Spleen (tissue), 11 donors: Measurements from ENCODE around the gene GNRH2. TPM values are rescaled to one million over a fixed set of nuclear protein-coding genes. Genes with fewer than 3 reads are reported as not detected.

Experiments used
- DNase-seq: peaks from one replicate; pipeline ENCODE4 v3.0.0-alpha.2; 2020
- H3K27ac ChIP-seq, 8 donors: fragments of 200-600 bp; sonication (generic) in 7 of 8; 1 replicate in 4 of 8; 2 replicates in 4 of 8; pipeline versions ENCODE4 v1.5.0 to v1.8.0; 2016 to 2021; ENCODE audit warnings: inconsistent platforms in 4 of 8, mild to moderate bottlenecking in 4 of 8, moderate library complexity in 1 of 8
- H3K27me3 ChIP-seq, 7 donors: fragments of 200-600 bp; sonication (generic) in 6 of 7; replicated peaks in 1 of 7; 1 replicate in 4 of 7; 2 replicates in 3 of 7; pipeline versions ENCODE4 v1.5.0 to v1.8.0; 2016 to 2021; ENCODE audit warnings: inconsistent platforms in 3 of 7, mild to moderate bottlenecking in 1 of 7
- H3K36me3 ChIP-seq, 6 donors: fragments of 200-600 bp; sonication (generic) in 5 of 6; 1 replicate in 4 of 6; 2 replicates in 2 of 6; pipeline versions ENCODE4 v1.5.0 to v1.8.0; 2016 to 2021; ENCODE audit warnings: inconsistent platforms in 2 of 6
- H3K4me1 ChIP-seq, 6 donors: fragments of 200-600 bp; sonication (generic) in 5 of 6; 1 replicate in 3 of 6; 2 replicates in 3 of 6; pipeline versions ENCODE4 v1.5.0 to v1.8.0; 2016 to 2021; ENCODE audit warnings: inconsistent platforms in 3 of 6
- H3K4me3 ChIP-seq, 8 donors: fragments of 200-600 bp; sonication (generic) in 7 of 8; 1 replicate in 4 of 8; 2 replicates in 4 of 8; pipeline versions ENCODE4 v1.5.0 to v1.8.0; 2016 to 2021; ENCODE audit warnings: inconsistent platforms in 4 of 8, mild to moderate bottlenecking in 4 of 8, moderate library complexity in 2 of 8
- H3K9me3 ChIP-seq, 8 donors: fragments of 200-600 bp; sonication (generic) in 7 of 8; 1 replicate in 4 of 8; 2 replicates in 4 of 8; pipeline versions ENCODE4 v1.5.0 to v1.8.0; 2016 to 2021; ENCODE audit warnings: inconsistent platforms in 4 of 8
- POLR2A ChIP-seq, 3 donors: fragments of 450-650 bp; IDR thresholded peaks; one replicate each; pipeline ENCODE4 v1.5.1; 2017; ENCODE audit warnings: antibody characterized with exemption in 3 of 3, mild to moderate bottlenecking in 1 of 3
- POLR2AphosphoS5 ChIP-seq, 3 donors: sonication (generic); formaldehyde crosslinking; IDR thresholded peaks; one replicate each; pipeline ENCODE4 v1.5.1; 2017; ENCODE audit warnings: antibody characterized with exemption in 3 of 3
- WGBS, 5 donors: extraction: QIAGEN DNeasy Blood & Tissue Kit in 3 of 5; methylation state at CpG; one replicate each; pipeline versions ENCODE4 v1.1.5 to v1.1.7; 2013 to 2018; 5-methylcytosine and 5-hydroxymethylcytosine counted together
- intact Hi-C: fragments of 100-400 bp; cut with DNase I; formaldehyde crosslinking; loops from one replicate; pipeline ENCODE4 v1.15.0; 2023; ENCODE audit warnings: low total_unique reads
- polyA plus RNA-seq, 3 donors: library from polyadenylated mRNA; stranded (reverse); fragments of 200-250 nt; gene quantifications; one replicate each; pipeline ENCODE4 v1.2.1, GENCODE V29; 2013
- total RNA-seq, 7 donors: library from RNA; depleted of rRNA in 3 of 7; stranded (reverse); fragments of >200 nt in 3 of 7; fragmentation: NEBNext Ultra II Directional in 4 of 7; extraction: Animal tissue kit (Norgen Biotek cat#: 25700) in 4 of 7; gene quantifications; one replicate each; pipeline versions ENCODE4 v1.1.0 to v1.2.1, GENCODE V29; 2016 to 2021
- TF ChIP-seq, protein P1 (sequence below), 11 experiments: fragments of 200-600 bp in 7 of 11; fragments of 450-650 bp in 4 of 11; sonication (generic) in 4 of 11; IDR thresholded peaks in 8 of 11; conservative IDR thresholded peaks in 3 of 11; 1 replicate in 7 of 11; 2 replicates in 4 of 11; pipeline versions ENCODE4 v1.4.0 to v1.8.0; 2016 to 2021; ENCODE audit warnings: antibody characterized with exemption in 11 of 11, inconsistent platforms in 4 of 11, mild to moderate bottlenecking in 1 of 11
- donor health status: healthy with polysubstance abuse.
- donor health status: DM: no; HTN: no; CAD: no; lungs with moderate emphysema.
- donor health status: DM: no; HTN: no; CAD: no.
- donor health status: Bipolar disorder and iron deficiency.
- donor health status: healthy.
- donor health status: DM: no; HTN: no; CAD: no.
- donor health status: DM: yes; HTN: yes; CAD: no.

The GNRH2 gene
- total and polyA plus RNA-seq, 10 donors: 0.70 to 1.7 (median 1.0) TPM; not detected in 6

DNA sequence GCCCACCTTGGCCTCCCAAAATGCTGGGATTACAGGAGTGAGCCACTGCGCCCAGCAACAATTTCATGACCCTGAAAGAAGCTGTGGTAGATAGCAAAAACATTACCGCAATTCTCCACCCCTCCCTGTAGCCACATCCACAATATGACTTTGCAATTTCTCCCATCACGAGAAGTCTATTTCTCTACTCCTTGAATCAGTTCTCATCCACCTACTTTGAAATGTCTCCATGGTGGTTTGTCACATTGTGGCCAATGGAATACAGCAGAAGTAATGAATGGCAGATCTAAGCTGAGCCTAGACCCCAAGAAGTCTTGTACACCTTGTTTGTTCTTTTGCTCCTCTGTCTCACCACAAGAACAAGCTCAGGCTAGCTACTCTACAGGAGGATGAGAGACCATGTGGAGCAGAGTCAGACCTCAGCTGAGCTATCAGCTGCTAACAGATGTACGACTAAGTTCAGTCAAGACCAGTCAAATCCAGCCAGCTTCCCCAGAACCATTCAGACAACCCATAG lies 34.3 kb downstream of the GNRH2 start:
- TF ChIP-seq POLR2AphosphoS5 (IDR thresholded peaks at IDR 0.05): no peak
- TF ChIP-seq, protein P1, sequence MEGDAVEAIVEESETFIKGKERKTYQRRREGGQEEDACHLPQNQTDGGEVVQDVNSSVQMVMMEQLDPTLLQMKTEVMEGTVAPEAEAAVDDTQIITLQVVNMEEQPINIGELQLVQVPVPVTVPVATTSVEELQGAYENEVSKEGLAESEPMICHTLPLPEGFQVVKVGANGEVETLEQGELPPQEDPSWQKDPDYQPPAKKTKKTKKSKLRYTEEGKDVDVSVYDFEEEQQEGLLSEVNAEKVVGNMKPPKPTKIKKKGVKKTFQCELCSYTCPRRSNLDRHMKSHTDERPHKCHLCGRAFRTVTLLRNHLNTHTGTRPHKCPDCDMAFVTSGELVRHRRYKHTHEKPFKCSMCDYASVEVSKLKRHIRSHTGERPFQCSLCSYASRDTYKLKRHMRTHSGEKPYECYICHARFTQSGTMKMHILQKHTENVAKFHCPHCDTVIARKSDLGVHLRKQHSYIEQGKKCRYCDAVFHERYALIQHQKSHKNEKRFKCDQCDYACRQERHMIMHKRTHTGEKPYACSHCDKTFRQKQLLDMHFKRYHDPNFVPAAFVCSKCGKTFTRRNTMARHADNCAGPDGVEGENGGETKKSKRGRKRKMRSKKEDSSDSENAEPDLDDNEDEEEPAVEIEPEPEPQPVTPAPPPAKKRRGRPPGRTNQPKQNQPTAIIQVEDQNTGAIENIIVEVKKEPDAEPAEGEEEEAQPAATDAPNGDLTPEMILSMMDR (IDR thresholded peaks at IDR 0.05 in 8 of 11, conservative IDR thresholded peaks at IDR 0.05 in 3 of 11): no peak
- TF ChIP-seq POLR2A (IDR thresholded peaks at IDR 0.05): no peak
- 23 to 59% (median 40%) methylated on average over 4 of the region's 4 CpGs for WGBS, 5 donors
- Histone ChIP-seq H3K9me3 (no peaks in the 10 kb centered on the region), H3K36me3 (no peaks in the 10 kb centered on the region), H3K4me1 (peaks cover under 1 to 18% (median 8%) of the 10 kb centered on the region in 6 donors), H3K27me3 (peaks cover 0 to 75% (median 36%) of the 10 kb centered on the region in 7 donors), H3K4me3 (no peak overlapping the region), H3K27ac (no peak overlapping the region)
- intact Hi-C loops: no loop called here
- DNase-seq: no peak

DNA sequence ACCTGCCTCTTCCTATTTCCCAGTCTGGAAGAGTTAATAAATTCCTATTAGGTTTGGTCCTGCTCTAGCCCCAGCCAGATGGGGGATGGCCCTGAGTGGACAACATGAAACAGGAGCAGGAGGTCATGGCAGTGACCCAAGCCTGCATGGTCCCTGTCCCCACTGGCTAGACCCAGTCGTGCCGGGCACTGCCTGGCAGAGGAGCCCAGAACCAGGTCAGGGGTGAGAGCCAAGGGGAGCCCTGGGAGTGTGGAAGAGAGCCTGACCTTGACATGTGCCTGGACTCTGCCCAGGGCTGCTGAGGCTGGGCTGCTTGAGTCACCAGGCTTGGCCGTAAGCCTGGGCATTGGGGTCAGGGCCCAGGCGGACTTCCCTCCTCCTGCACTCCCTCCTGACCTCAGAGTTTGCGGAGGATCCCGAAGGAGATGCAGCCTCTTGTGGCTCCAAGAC lies 37.5 kb downstream of the GNRH2 start:
- no peak overlapping the region for H3K27ac ChIP-seq
- H3K9me3 ChIP-seq: no peaks in the 10 kb centered on the region
- H3K36me3 ChIP-seq: no peaks in the 10 kb centered on the region
- peaks cover 4 to 94% (median 51%) of the 10 kb centered on the region in 7 donors for H3K27me3 ChIP-seq
- intact Hi-C loops: no loop called here
- H3K4me1 ChIP-seq: peaks cover 3 to 37% (median 18%) of the 10 kb centered on the region in 6 donors
- DNase-seq: peak; percentile 32
- WGBS, 5 donors: 37 to 60% (median 51%) methylated on average over 6 of the region's 6 CpGs
- H3K4me3 ChIP-seq: no peak overlapping the region
- no peak for TF ChIP-seq POLR2AphosphoS5 (IDR thresholded peaks at IDR 0.05)
- no peak for TF ChIP-seq POLR2A (IDR thresholded peaks at IDR 0.05)
- TF ChIP-seq, protein P1 (IDR thresholded peaks at IDR 0.05 in 8 of 11, conservative IDR thresholded peaks at IDR 0.05 in 3 of 11): no peak

DNA sequence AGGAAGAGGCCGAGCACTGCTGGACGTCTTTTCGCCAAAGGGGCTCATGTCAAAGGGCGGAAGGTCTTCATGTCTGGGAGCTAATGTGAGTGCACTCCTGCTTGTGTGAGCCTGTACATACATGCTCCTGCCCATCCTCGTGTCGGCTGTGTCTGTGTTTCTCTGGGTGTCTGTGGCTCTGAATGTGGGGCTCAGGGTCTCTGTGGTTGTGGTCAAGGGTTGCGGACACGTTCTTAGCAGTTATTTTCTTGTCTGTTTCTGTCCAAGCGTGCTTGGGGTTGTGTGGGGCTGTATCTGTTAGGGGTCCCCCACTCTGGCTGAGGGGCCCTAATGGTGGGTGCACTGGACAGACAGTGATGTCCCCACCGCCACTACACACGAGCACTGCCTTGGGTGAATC lies 38.2 kb downstream of the GNRH2 start:
- H3K27ac ChIP-seq: no peak overlapping the region
- H3K36me3 ChIP-seq: no peaks in the 10 kb centered on the region
- H3K4me1 ChIP-seq: peaks cover 3 to 37% (median 18%) of the 10 kb centered on the region in 6 donors
- no peak for DNase-seq
- WGBS, 5 donors: 67 to 80% (median 74%) methylated on average over 10 to 11 of the region's 11 CpGs
- H3K9me3 ChIP-seq: no peaks in the 10 kb centered on the region
- no peak overlapping the region for H3K4me3 ChIP-seq
- TF ChIP-seq POLR2AphosphoS5 (IDR thresholded peaks at IDR 0.05) (no peak), POLR2A (IDR thresholded peaks at IDR 0.05) (no peak)
- TF ChIP-seq, protein P1 (IDR thresholded peaks at IDR 0.05 in 8 of 11, conservative IDR thresholded peaks at IDR 0.05 in 3 of 11): no peak
- H3K27me3 ChIP-seq: peaks cover 4 to 89% (median 51%) of the 10 kb centered on the region in 7 donors
- intact Hi-C loops: no loop called here

DNA sequence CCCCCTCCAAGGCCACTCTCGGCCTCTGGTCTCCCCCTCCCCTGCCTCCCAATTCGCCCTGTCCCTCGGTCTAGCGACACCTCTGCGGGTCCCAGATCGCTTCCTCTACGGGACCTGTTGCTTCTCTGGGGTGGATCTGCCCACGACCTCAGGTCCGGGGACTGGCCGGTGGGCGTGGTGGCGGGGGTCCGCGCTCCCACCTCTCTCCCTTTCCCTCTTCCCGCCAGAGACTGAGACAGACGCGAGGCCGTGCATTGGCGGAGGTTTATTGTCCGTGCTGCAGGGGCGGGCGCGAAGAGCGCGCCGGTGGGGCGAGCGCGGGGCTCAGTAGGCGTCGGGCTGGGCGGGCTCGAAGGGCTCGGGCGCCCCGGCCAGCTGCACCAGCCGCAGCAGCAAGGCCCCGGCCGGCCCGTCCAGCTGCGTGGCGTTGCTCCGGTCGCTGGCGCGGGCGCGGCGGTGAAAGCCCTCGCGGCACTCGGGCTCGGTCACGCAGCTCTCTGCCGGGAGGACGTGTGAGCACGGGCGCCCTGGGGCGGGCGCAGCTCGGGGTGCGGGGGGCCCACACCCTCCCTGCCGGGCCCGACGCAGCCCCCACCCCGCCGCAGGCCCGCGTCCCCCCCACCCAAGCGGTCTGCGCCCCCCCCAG lies 39.0 kb downstream of the GNRH2 start:
- no peak for DNase-seq
- peaks cover 4 to 83% (median 51%) of the 10 kb centered on the region in 7 donors for H3K27me3 ChIP-seq
- H3K4me1 ChIP-seq: peaks cover 3 to 29% (median 18%) of the 10 kb centered on the region in 6 donors
- 2 to 16% (median 3%) methylated on average over 11 to 70 of the region's 71 CpGs for WGBS, 5 donors
- H3K36me3 ChIP-seq: no peaks in the 10 kb centered on the region
- TF ChIP-seq POLR2A (IDR thresholded peaks at IDR 0.05): no peak
- H3K4me3 ChIP-seq: peak overlapping the region in 7 of 8 donors; percentile 19 to 65 (median 32)
- H3K9me3 ChIP-seq: no peaks in the 10 kb centered on the region
- no peak overlapping the region for H3K27ac ChIP-seq
- intact Hi-C loops: no loop called here
